Measurements from ENCODE around the gene ELOVL6.
"Not testable (repeated sequence)": the region's sequence is repeated elsewhere in the genome, so short reads cannot be mapped to it uniquely, and the experiment has no call there.

ELOVL6 gene

GRCh38 chr4:110229266-110229665, 30.9 kb upstream of the ELOVL6 start:
- H3K27ac ChIP-seq = no peak overlapping the region
- no peak for DNase-seq (ENCODE audit: low spot score)
- TF ChIP-seq CTCF (IDR thresholded peaks at IDR 0.05) = no peak
- no peak overlapping the region for H3K4me3 ChIP-seq

GRCh38 chr4:110224812-110225211, 26.4 kb upstream of the ELOVL6 start:
- no peak for TF ChIP-seq CTCF (IDR thresholded peaks at IDR 0.05)
- DNase-seq (ENCODE audit: low spot score) = no peak
- Histone ChIP-seq H3K27ac (no peak overlapping the region), H3K4me3 (no peak overlapping the region)

GRCh38 chr4:110224142-110224541, 25.7 kb upstream of the ELOVL6 start:
- TF ChIP-seq CTCF (IDR thresholded peaks at IDR 0.05) = no peak
- no peak for DNase-seq (ENCODE audit: low spot score)
- Histone ChIP-seq H3K27ac (no peak overlapping the region), H3K4me3 (no peak overlapping the region)

- H3K4me3 ChIP-seq; DNase-seq (ENCODE audit: low spot score); H3K27ac ChIP-seq: not testable (repeated sequence)
Measured at GRCh38 chr4:110218935-110219334, 20.5 kb upstream of the ELOVL6 start.

- not testable (repeated sequence) for H3K27ac ChIP-seq; H3K4me3 ChIP-seq; DNase-seq (ENCODE audit: low spot score)
Measured at GRCh38 chr4:110217181-110217580, 18.8 kb upstream of the ELOVL6 start.

- Histone ChIP-seq H3K27ac (no peak overlapping the region), H3K4me3 (no peak overlapping the region)
- no peak for TF ChIP-seq CTCF (IDR thresholded peaks at IDR 0.05)
- no peak for DNase-seq (ENCODE audit: low spot score)
Measured at GRCh38 chr4:110216129-110216528, 17.7 kb upstream of the ELOVL6 start.

- H3K4me3 ChIP-seq = no peak overlapping the region
- TF ChIP-seq CTCF (IDR thresholded peaks at IDR 0.05) = no peak
- DNase-seq (ENCODE audit: low spot score) = no peak
- no peak overlapping the region for H3K27ac ChIP-seq
Measured at GRCh38 chr4:110211770-110212061, 13.3 kb upstream of the ELOVL6 start.

- no peak for DNase-seq (ENCODE audit: low spot score)
- peak; percentile 53 for TF ChIP-seq CTCF (IDR thresholded peaks at IDR 0.05)
- Histone ChIP-seq H3K27ac (no peak overlapping the region), H3K4me3 (no peak overlapping the region)
Measured at GRCh38 chr4:110211007-110211769, 12.8 kb upstream of the ELOVL6 start.
